Lung (tissue), 16 donors: ENCODE data around the gene PPP4R3C. TPM values are rescaled to one million over a fixed set of nuclear protein-coding genes. Genes with fewer than 3 reads are reported as not detected.
"Not testable (repeated sequence)": the region's sequence is repeated elsewhere in the genome, so short reads cannot be mapped to it uniquely, and the experiment has no call there.

Source experiments
- ATAC-seq: fragments of 200-7000 bp; cut with Tn5 transposase; one replicate; pipeline ENCODE4 v1.9.1; 2020; ENCODE audit warnings: moderate number of reproducible peaks; ENCODE audit not compliant: insufficient read depth, low FRiP score
- DNase-seq, 3 donors: peaks; one replicate each; pipeline ENCODE4 v3.0.0-alpha.2; 2013 to 2017
- H3K27ac ChIP-seq, 2 donors: one replicate each; pipeline ENCODE4 v1.5.1; 2013; ENCODE audit warnings: mild to moderate bottlenecking in 2 of 2, moderate library complexity in 2 of 2, control low read depth in 1 of 2, inconsistent platforms in 1 of 2, low read depth in 1 of 2, low read length in 1 of 2
- H3K27me3 ChIP-seq, 3 donors: one replicate each; pipeline ENCODE4 v1.5.1; 2013; ENCODE audit warnings: low read length in 2 of 3; ENCODE audit not compliant: control insufficient read depth in 3 of 3, insufficient read depth in 3 of 3
- H3K36me3 ChIP-seq, 4 donors: one replicate each; pipeline ENCODE4 v1.5.1; 2013; ENCODE audit warnings: low read length in 4 of 4, mild to moderate bottlenecking in 1 of 4, moderate library complexity in 1 of 4; ENCODE audit not compliant: control insufficient read depth in 4 of 4, insufficient read depth in 4 of 4
- H3K4me1 ChIP-seq, 5 donors: one replicate each; pipeline ENCODE4 v1.5.1; 2013; ENCODE audit warnings: low read length in 5 of 5, mild to moderate bottlenecking in 2 of 5, moderate library complexity in 1 of 5; ENCODE audit not compliant: control insufficient read depth in 5 of 5, insufficient read depth in 5 of 5
- H3K4me3 ChIP-seq: one replicate; pipeline ENCODE4 v1.5.1; 2013; ENCODE audit warnings: mild to moderate bottlenecking, control low read depth, moderate library complexity
- H3K9ac ChIP-seq, 2 donors: one replicate each; pipeline ENCODE4 v1.5.1; 2013; ENCODE audit warnings: low read length in 2 of 2, control low read depth in 1 of 2; ENCODE audit not compliant: insufficient read depth in 1 of 2
- H3K9me3 ChIP-seq, 4 donors: one replicate each; pipeline ENCODE4 v1.5.1; 2013; ENCODE audit warnings: low read length in 3 of 4, mild to moderate bottlenecking in 1 of 4, moderate library complexity in 1 of 4; ENCODE audit not compliant: control insufficient read depth in 4 of 4, insufficient read depth in 3 of 4
- WGBS, 2 donors: extraction: QIAGEN DNeasy Blood & Tissue Kit; methylation state at CpG; one replicate each; pipeline ENCODE4 v1.1.7; 2013; 5-methylcytosine and 5-hydroxymethylcytosine counted together
- long read RNA-seq, 5 donors: transcript quantifications; one replicate each; lab custom pipeline, GENCODE V29; 2026
- polyA plus RNA-seq, 2 donors: library from polyadenylated mRNA; stranded (reverse); fragments of 200-250 nt; gene quantifications; one replicate each; pipeline ENCODE4 v1.2.1, GENCODE V29; 2013
- total RNA-seq, 2 donors: library from RNA; depleted of rRNA in 1 of 2; stranded (reverse); fragments of >200 nt in 1 of 2; gene quantifications; one replicate each; pipeline ENCODE4 v1.2.1, GENCODE V29; 2014 to 2021
- TF ChIP-seq, protein P1 (sequence below): IDR thresholded peaks from 2 replicates; pipeline ENCODE4 v1.5.1; 2012; ENCODE audit warnings: mild to moderate bottlenecking; ENCODE audit errors: control extremely low read depth, extremely low read depth
- donor health status: control.
- donor health status: control.
- donor health status: Bipolar disorder and iron deficiency.
- donor health status: healthy.
- donor health status: DM: yes; HTN: yes; CAD: no.

The PPP4R3C gene
- total RNA-seq = not detected
- not detected for polyA plus RNA-seq
- long read RNA-seq, donor 1 = 0 reads
- long read RNA-seq, donor 2 = 0 reads
- long read RNA-seq, donor 3 = 0 reads
- long read RNA-seq, donor 4 = 0 reads
- long read RNA-seq, donor 5 = 0 reads

DNA sequence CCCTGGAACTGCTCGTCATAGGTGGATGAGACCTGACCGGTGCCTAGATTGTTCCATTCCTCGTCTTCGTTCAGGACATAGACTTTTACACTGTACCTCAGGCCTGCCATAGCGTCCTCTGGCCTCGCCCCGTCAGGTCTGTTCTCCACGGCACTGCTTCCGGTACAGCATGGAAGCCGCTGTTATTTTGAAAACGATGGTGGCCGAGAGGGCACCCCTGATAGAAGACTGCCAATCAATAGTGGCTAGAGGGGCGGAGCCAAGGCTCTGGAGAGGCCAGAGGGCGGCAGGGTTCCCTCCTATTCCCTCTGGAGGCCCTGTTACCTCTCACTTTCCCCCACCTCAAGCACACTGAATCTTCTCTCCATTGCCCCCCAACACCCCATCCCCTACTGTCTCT, at the start of gene PPP4R3C:
Gene PPP4R3C, minus strand, starts transcription at position 155 of the 400 bp plus-strand sequence. Its CDS starts 45 bp downstream, at position 110.
- Histone ChIP-seq H3K9me3 (peaks cover 0 to 5% (median 0%) of the 10 kb centered on the region in 4 donors), H3K9ac (no peak within 1 kb of the TSS), H3K36me3 (no peaks in the 10 kb centered on the region), H3K4me1 (no peaks in the 10 kb centered on the region), H3K4me3 (no peak within 1 kb of the TSS), H3K27me3 (no peaks in the 10 kb centered on the region), H3K27ac (no peak within 1 kb of the TSS)
- WGBS, 2 donors = 84 to 96% methylated on average over 8 to 14 of the region's 14 CpGs
- no peak for ATAC-seq
- DNase-seq = no peak
- TF ChIP-seq, protein P1, sequence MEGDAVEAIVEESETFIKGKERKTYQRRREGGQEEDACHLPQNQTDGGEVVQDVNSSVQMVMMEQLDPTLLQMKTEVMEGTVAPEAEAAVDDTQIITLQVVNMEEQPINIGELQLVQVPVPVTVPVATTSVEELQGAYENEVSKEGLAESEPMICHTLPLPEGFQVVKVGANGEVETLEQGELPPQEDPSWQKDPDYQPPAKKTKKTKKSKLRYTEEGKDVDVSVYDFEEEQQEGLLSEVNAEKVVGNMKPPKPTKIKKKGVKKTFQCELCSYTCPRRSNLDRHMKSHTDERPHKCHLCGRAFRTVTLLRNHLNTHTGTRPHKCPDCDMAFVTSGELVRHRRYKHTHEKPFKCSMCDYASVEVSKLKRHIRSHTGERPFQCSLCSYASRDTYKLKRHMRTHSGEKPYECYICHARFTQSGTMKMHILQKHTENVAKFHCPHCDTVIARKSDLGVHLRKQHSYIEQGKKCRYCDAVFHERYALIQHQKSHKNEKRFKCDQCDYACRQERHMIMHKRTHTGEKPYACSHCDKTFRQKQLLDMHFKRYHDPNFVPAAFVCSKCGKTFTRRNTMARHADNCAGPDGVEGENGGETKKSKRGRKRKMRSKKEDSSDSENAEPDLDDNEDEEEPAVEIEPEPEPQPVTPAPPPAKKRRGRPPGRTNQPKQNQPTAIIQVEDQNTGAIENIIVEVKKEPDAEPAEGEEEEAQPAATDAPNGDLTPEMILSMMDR = no peak

DNA sequence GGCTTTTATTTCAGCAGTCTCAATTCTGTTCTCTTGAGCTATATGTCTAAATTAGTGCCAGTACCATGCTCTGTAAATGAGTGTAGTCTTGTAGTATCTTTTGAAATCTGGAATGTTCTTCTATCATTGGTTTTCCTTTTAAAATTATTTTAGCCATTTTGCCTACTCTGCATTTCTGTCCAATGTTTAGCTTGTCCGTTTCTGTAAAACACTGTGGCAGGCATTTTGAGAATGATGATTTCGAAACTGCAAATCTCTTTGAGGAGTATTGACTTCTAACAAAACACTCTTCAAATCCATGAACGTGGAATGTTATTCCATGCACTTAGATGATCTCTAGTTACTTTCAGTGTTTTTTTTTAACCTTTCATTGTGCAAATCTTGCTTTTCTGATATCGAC, 28.3 kb upstream of the PPP4R3C start:
- H3K9me3 ChIP-seq = peaks cover 0 to 1% (median 0%) of the 10 kb centered on the region in 4 donors
- no peaks in the 10 kb centered on the region for H3K36me3 ChIP-seq
- no peaks in the 10 kb centered on the region for H3K4me1 ChIP-seq
- H3K4me3 ChIP-seq = no peak overlapping the region
- TF ChIP-seq, protein P1 = no peak
- WGBS, 2 donors = 64 to 74% methylated on average over 4 of the region's 4 CpGs
- no peak overlapping the region for H3K27ac ChIP-seq
- DNase-seq (peak in 1 of 3 donors; percentile 1), ATAC-seq (no peak)
- no peak overlapping the region for H3K9ac ChIP-seq
- H3K27me3 ChIP-seq = no peaks in the 10 kb centered on the region

DNA sequence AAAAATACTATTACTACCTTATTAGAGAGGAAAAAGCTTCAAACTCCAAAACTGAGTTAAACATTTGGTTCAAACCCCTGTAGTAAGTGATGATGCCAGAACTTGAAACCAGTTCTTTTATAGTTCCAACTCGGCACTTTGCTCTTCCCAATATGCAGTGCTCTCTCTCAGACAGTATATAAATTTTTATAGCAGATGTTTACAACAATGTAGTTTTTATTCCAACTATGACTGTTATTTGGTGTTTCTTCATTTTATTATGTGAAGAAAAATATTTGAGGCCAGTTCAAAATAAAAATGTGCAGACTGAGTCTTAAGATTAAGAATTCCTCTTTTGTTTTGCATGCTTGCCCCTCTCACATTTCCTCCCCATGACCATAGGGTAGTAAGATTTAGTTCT, 2.9 kb upstream of the PPP4R3C start:
- H3K4me1 ChIP-seq = no peaks in the 10 kb centered on the region
- H3K27ac ChIP-seq = no peak overlapping the region
- DNase-seq = peak in 2 of 3 donors; percentile 77 to 79
- H3K9ac ChIP-seq = no peak overlapping the region
- no peaks in the 10 kb centered on the region for H3K27me3 ChIP-seq
- 49 to 75% methylated on average over 1 of the region's 1 CpG for WGBS, 2 donors
- no peaks in the 10 kb centered on the region for H3K9me3 ChIP-seq
- no peak overlapping the region for H3K4me3 ChIP-seq
- TF ChIP-seq, protein P1 = no peak
- no peaks in the 10 kb centered on the region for H3K36me3 ChIP-seq
- no peak for ATAC-seq

DNA sequence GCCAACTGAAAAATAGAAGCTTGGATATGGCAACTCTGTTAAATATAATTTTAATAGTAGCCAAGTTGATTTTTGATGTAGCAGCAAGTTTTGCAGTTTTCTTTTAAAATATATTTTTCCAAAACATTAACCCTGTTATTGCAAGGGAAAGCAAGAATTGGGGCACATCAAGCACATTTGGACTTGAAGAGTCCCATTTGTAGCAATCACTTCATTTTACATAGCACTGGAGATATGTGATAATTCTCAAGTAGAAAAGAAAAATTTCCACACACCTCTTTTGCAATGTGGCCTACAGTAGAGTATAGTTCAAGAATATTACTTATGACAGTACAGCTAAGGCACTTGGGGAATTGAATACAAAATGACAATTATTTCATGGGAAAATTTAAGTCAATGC, 1.9 kb upstream of the PPP4R3C start:
- TF ChIP-seq, protein P1 = no peak
- Histone ChIP-seq H3K36me3 (no peaks in the 10 kb centered on the region), H3K4me3 (no peak overlapping the region), H3K27ac (no peak overlapping the region), H3K4me1 (no peaks in the 10 kb centered on the region), H3K9ac (no peak overlapping the region), H3K27me3 (no peaks in the 10 kb centered on the region), H3K9me3 (no peaks in the 10 kb centered on the region)
- ATAC-seq = no peak
- peak in 2 of 3 donors; percentile 54 to 69 for DNase-seq

DNA sequence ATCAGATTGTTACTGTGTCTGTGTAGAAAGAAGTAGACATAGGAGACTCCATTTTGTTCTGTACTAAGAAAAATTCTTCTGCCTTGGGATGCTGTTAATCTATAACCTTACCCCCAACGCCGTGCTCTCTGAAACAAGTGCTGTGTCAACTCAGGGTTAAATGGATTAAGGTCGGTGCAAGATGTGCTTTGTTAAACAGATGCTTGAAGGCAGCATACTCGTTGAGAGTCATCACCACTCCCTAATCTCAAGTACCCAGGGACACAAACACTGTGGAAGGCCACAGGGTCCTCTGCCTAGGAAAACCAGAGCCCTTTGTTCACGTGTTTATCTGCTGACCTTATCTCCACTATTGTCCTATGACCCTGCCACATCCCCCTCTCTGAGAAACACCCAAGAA, 4.0 kb downstream of the PPP4R3C start:
- H3K27me3 ChIP-seq, DNase-seq, H3K36me3 ChIP-seq, H3K4me3 ChIP-seq, H3K9ac ChIP-seq, H3K9me3 ChIP-seq, H3K27ac ChIP-seq, H3K4me1 ChIP-seq, ATAC-seq: not testable (repeated sequence)
- 64 to 80% methylated on average over 5 of the region's 5 CpGs for WGBS, 2 donors
